HEK293 (cell line): ENCODE results near the gene IL21.

Experiments
- CTCF ChIA-PET: fragments of 350-600 bp; formaldehyde crosslinking; extraction: SDS; loops from one replicate; lab custom pipeline; 2021; ENCODE audit warnings: antibody characterized with exemption; lab: Yijun Ruan, JAX
- POLR2A ChIA-PET: fragments of 300-600 bp; formaldehyde crosslinking; extraction: SDS; loops from one replicate; lab custom pipeline; 2020; ENCODE audit warnings: antibody characterized with exemption, inconsistent platforms; lab: Yijun Ruan, JAX
- H3K27ac ChIP-seq: fragments of 200-500 bp; sonication (Bioruptor generic); 2 replicates; pipeline ENCODE4 v1.5.1; 2014; ENCODE audit warnings: low read depth, low read length, control low read depth, inconsistent platforms; ENCODE audit errors: extremely low read depth
- H3K36me3 ChIP-seq, 2 experiments: fragments of 200-500 bp in 1 of 2; sonication (Bioruptor generic) in 1 of 2; 1 replicate in 1 of 2; 2 replicates in 1 of 2; pipeline ENCODE4 v1.5.1; 2014 to 2017; ENCODE audit warnings: inconsistent platforms in 2 of 2, low read length in 2 of 2; ENCODE audit not compliant: control insufficient read depth in 2 of 2, insufficient read depth in 1 of 2
- H3K4me1 ChIP-seq: fragments of 200-500 bp; sonication (Bioruptor generic); 2 replicates; pipeline ENCODE4 v1.5.1; 2014; ENCODE audit warnings: mild to moderate bottlenecking, low read length, inconsistent platforms; ENCODE audit not compliant: control insufficient read depth, insufficient read depth
- H3K4me3 ChIP-seq: 2 replicates; pipeline ENCODE4 v1.5.1; 2011; ENCODE audit warnings: low read depth, mild to moderate bottlenecking, control low read depth, low read length, moderate library complexity
- H3K9me3 ChIP-seq: fragments of 200-500 bp; sonication (Bioruptor generic); 2 replicates; pipeline ENCODE4 v1.5.1; 2014; ENCODE audit warnings: low read depth, low read length, inconsistent platforms; ENCODE audit not compliant: control insufficient read depth, insufficient read depth
- KLF10 ChIP-seq: fragments of 450-650 bp; IDR thresholded peaks from 2 replicates; pipeline ENCODE4 v1.5.1; 2018; ENCODE audit warnings: missing biosample characterization, mild to moderate bottlenecking, missing genetic modification characterization
- PATZ1 ChIP-seq: fragments of 450-650 bp; formaldehyde crosslinking; IDR thresholded peaks from 2 replicates; pipeline ENCODE4 v1.5.1; 2016; ENCODE audit warnings: missing biosample characterization, missing genetic modification characterization
- SALL2 ChIP-seq: fragments of 450-650 bp; formaldehyde crosslinking; IDR thresholded peaks from 2 replicates; pipeline ENCODE4 v1.5.0; 2017; ENCODE audit warnings: missing biosample characterization, mild to moderate bottlenecking, missing genetic modification characterization, borderline replicate concordance
- ZFP69B ChIP-seq: fragments of 450-650 bp; formaldehyde crosslinking; IDR thresholded peaks from 2 replicates; pipeline ENCODE4 v1.5.1; 2016; ENCODE audit warnings: missing biosample characterization, missing genetic modification characterization
- ZNF175 ChIP-seq: fragments of 450-650 bp; formaldehyde crosslinking; IDR thresholded peaks from 2 replicates; pipeline ENCODE4 v1.5.1; 2016; ENCODE audit warnings: missing biosample characterization, missing genetic modification characterization
- ZNF184 ChIP-seq: fragments of 450-650 bp; IDR thresholded peaks from 2 replicates; pipeline ENCODE4 v1.5.1; 2018; ENCODE audit warnings: missing biosample characterization, mild to moderate bottlenecking, missing genetic modification characterization
- ZNF24 ChIP-seq: fragments of 450-650 bp; formaldehyde crosslinking; IDR thresholded peaks from 2 replicates; pipeline ENCODE4 v1.5.1; 2016; ENCODE audit warnings: missing biosample characterization, missing genetic modification characterization
- ZNF354C ChIP-seq: fragments of 450-650 bp; formaldehyde crosslinking; IDR thresholded peaks from 2 replicates; pipeline ENCODE4 v1.5.1; 2016; ENCODE audit warnings: missing biosample characterization, missing genetic modification characterization, low read depth, borderline replicate concordance
- ZNF558 ChIP-seq: fragments of 450-650 bp; formaldehyde crosslinking; IDR thresholded peaks from 2 replicates; pipeline ENCODE4 v1.5.1; 2016; ENCODE audit warnings: missing biosample characterization, missing genetic modification characterization
- ZNF621 ChIP-seq: fragments of 450-650 bp; formaldehyde crosslinking; IDR thresholded peaks from 2 replicates; pipeline ENCODE4 v1.5.1; 2017; ENCODE audit warnings: missing biosample characterization, missing genetic modification characterization
- ZSCAN16 ChIP-seq: fragments of 450-650 bp; formaldehyde crosslinking; IDR thresholded peaks from 2 replicates; pipeline ENCODE4 v1.5.1; 2016; ENCODE audit warnings: missing biosample characterization, missing genetic modification characterization
- TF ChIP-seq, protein P1 (sequence below): fragments of 450-650 bp; formaldehyde crosslinking; IDR thresholded peaks from 2 replicates; pipeline ENCODE4 v1.5.1; 2016; ENCODE audit warnings: missing biosample characterization, missing genetic modification characterization
- TF ChIP-seq, protein P2 (sequence below): fragments of 450-650 bp; formaldehyde crosslinking; IDR thresholded peaks from 2 replicates; pipeline ENCODE4 v1.5.1; 2016; ENCODE audit warnings: missing biosample characterization, missing genetic modification characterization
- TF ChIP-seq, protein P3 (sequence below): fragments of 450-650 bp; formaldehyde crosslinking; IDR thresholded peaks from 2 replicates; pipeline ENCODE4 v1.5.1; 2016; ENCODE audit warnings: missing biosample characterization, missing genetic modification characterization
- TF ChIP-seq, protein P4 (sequence below): fragments of 450-650 bp; formaldehyde crosslinking; IDR thresholded peaks from 2 replicates; pipeline ENCODE4 v1.5.1; 2016; ENCODE audit warnings: missing biosample characterization, missing genetic modification characterization

IL21 gene

DNA sequence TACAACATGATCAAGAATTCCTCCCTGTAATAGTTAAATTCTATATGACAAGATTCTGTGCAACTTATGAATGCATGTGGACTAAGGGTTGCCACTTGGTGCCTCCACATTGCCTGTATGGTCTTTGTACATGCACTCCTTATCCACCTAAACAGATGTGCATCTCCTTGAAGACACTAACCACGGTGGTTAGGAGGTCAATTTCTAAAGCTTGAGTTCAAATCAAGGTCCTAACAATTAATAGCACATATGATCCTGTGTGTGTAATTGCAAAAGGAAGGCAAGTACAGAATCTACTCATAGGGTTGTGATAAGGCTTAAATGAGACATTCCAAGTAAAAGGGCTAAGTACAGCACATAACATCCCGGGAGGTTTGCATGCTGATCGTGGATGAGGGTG is 1.5 kb upstream of the IL21 start:
- ChIA-PET POLR2A (no interaction called here), CTCF (no interaction called here)
- Histone ChIP-seq H3K36me3 (no peaks in the 10 kb centered on the region), H3K4me3 (no peak overlapping the region), H3K4me1 (no peaks in the 10 kb centered on the region), H3K27ac (no peak overlapping the region), H3K9me3 (no peaks in the 10 kb centered on the region)
- TF ChIP-seq KLF10 (tag by site-specific recombination) (no peak), ZNF354C (tag by site-specific recombination) (no peak), PATZ1 (tag by site-specific recombination) (no peak), ZSCAN16 (tag by site-specific recombination) (no peak), ZNF184 (no peak), ZNF621 (tag by site-specific recombination) (no peak)
- TF ChIP-seq, protein P1, sequence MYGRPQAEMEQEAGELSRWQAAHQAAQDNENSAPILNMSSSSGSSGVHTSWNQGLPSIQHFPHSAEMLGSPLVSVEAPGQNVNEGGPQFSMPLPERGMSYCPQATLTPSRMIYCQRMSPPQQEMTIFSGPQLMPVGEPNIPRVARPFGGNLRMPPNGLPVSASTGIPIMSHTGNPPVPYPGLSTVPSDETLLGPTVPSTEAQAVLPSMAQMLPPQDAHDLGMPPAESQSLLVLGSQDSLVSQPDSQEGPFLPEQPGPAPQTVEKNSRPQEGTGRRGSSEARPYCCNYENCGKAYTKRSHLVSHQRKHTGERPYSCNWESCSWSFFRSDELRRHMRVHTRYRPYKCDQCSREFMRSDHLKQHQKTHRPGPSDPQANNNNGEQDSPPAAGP, result no peak
- TF ChIP-seq, protein P2, sequence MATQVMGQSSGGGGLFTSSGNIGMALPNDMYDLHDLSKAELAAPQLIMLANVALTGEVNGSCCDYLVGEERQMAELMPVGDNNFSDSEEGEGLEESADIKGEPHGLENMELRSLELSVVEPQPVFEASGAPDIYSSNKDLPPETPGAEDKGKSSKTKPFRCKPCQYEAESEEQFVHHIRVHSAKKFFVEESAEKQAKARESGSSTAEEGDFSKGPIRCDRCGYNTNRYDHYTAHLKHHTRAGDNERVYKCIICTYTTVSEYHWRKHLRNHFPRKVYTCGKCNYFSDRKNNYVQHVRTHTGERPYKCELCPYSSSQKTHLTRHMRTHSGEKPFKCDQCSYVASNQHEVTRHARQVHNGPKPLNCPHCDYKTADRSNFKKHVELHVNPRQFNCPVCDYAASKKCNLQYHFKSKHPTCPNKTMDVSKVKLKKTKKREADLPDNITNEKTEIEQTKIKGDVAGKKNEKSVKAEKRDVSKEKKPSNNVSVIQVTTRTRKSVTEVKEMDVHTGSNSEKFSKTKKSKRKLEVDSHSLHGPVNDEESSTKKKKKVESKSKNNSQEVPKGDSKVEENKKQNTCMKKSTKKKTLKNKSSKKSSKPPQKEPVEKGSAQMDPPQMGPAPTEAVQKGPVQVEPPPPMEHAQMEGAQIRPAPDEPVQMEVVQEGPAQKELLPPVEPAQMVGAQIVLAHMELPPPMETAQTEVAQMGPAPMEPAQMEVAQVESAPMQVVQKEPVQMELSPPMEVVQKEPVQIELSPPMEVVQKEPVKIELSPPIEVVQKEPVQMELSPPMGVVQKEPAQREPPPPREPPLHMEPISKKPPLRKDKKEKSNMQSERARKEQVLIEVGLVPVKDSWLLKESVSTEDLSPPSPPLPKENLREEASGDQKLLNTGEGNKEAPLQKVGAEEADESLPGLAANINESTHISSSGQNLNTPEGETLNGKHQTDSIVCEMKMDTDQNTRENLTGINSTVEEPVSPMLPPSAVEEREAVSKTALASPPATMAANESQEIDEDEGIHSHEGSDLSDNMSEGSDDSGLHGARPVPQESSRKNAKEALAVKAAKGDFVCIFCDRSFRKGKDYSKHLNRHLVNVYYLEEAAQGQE (tag by site-specific recombination), result no peak
- TF ChIP-seq, protein P3, sequence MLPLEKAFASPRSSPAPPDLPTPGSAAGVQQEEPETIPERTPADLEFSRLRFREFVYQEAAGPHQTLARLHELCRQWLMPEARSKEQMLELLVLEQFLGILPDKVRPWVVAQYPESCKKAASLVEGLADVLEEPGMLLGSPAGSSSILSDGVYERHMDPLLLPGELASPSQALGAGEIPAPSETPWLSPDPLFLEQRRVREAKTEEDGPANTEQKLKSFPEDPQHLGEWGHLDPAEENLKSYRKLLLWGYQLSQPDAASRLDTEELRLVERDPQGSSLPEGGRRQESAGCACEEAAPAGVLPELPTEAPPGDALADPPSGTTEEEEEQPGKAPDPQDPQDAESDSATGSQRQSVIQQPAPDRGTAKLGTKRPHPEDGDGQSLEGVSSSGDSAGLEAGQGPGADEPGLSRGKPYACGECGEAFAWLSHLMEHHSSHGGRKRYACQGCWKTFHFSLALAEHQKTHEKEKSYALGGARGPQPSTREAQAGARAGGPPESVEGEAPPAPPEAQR (tag by site-specific recombination), result no peak
- TF ChIP-seq, protein P4, sequence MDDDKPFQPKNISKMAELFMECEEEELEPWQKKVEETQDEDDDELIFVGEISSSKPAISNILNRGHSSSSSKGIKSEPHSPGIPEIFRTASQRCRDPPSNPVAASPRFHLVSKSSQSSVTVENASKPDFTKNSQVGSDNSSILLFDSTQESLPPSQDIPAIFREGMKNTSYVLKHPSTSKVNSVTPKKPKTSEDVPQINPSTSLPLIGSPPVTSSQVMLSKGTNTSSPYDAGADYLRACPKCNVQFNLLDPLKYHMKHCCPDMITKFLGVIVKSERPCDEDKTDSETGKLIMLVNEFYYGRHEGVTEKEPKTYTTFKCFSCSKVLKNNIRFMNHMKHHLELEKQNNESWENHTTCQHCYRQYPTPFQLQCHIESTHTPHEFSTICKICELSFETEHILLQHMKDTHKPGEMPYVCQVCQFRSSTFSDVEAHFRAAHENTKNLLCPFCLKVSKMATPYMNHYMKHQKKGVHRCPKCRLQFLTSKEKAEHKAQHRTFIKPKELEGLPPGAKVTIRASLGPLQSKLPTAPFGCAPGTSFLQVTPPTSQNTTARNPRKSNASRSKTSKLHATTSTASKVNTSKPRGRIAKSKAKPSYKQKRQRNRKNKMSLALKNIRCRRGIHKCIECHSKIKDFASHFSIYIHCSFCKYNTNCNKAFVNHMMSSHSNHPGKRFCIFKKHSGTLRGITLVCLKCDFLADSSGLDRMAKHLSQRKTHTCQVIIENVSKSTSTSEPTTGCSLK (tag by site-specific recombination), result no peak

DNA sequence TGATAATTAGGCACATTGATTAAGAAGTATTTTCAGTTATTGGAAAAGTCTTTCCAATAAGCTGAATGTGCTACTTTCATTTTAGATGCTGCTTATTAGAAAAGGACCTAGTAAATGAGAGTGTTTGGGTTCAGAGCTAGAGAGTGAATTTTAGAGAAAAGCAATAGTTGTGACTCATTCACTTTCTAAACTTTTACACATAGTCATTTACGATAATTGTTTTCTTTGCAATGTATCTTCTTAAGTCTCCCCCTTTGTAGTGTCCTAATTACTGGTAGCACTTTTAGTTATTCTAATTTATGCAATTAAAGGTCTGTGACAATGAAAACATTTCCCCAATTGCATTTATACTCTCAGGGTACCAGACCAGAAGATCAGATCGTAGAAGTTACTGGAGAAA is 1.3 kb downstream of the IL21 start:
- Histone ChIP-seq H3K36me3 (no peaks in the 10 kb centered on the region), H3K4me1 (no peaks in the 10 kb centered on the region), H3K9me3 (no peaks in the 10 kb centered on the region), H3K4me3 (no peak overlapping the region), H3K27ac (no peak overlapping the region)
- TF ChIP-seq ZNF558 (tag by site-specific recombination), result no peak
- TF ChIP-seq ZNF175 (tag by site-specific recombination), result no peak
- TF ChIP-seq ZFP69B, result no peak
- no peak for TF ChIP-seq ZNF24 (tag by site-specific recombination)
- TF ChIP-seq SALL2 (tag by site-specific recombination), result no peak
- CTCF ChIA-PET, result interaction anchor here (0.9 kb wide), 1 partner anchor 98 kb away, joined by 4 read pairs; no protein-coding TSS in a partner anchor
- POLR2A ChIA-PET, result interaction anchor here (0.5 kb wide), 1 partner anchor 698 kb away, joined by 4 read pairs; no protein-coding TSS in a partner anchor
